HG02610 (cell line): ENCODE measurements around the gene NEO1.

Experiments
- ATAC-seq: cut with Tn5 transposase; IDR thresholded peaks from one replicate; pipeline ENCODE4 v1.9.1; 2021; ENCODE audit warnings: mild to moderate bottlenecking, moderate library complexity; ENCODE audit not compliant: unreplicated experiment

The NEO1 gene

GRCh38 chr15:73246439-73246838 is 194.2 kb downstream of the NEO1 start:
- ATAC-seq = no peak

- ATAC-seq = no peak
Measured at GRCh38 chr15:73246898-73247297, 194.6 kb downstream of the NEO1 start.

- no peak for ATAC-seq
Measured at GRCh38 chr15:73247331-73247730, 195.1 kb downstream of the NEO1 start.

GRCh38 chr15:73249499-73249898 is 197.2 kb downstream of the NEO1 start:
- no peak for ATAC-seq

- no peak for ATAC-seq
Measured at GRCh38 chr15:73254598-73254997, 202.3 kb downstream of the NEO1 start.

- no peak for ATAC-seq
Measured at GRCh38 chr15:73258271-73259108, 206.2 kb downstream of the NEO1 start.

GRCh38 chr15:73264881-73265280 is 212.6 kb downstream of the NEO1 start:
- ATAC-seq = no peak

- ATAC-seq = no peak
Measured at GRCh38 chr15:73265536-73266153, 213.4 kb downstream of the NEO1 start.

- ATAC-seq = no peak
Measured at GRCh38 chr15:73268457-73268856, 216.2 kb downstream of the NEO1 start.

GRCh38 chr15:73270366-73271097 is 218.3 kb downstream of the NEO1 start:
- no peak for ATAC-seq

GRCh38 chr15:73273181-73274002 is 221.1 kb downstream of the NEO1 start:
- no peak for ATAC-seq

- ATAC-seq = no peak
Measured at GRCh38 chr15:73275862-73276261, 223.6 kb downstream of the NEO1 start.

- no peak for ATAC-seq
Measured at GRCh38 chr15:73282567-73283365, 230.5 kb downstream of the NEO1 start.

GRCh38 chr15:73283366-73283962 is 231.2 kb downstream of the NEO1 start:
- ATAC-seq = no peak

GRCh38 chr15:73284090-73284716 is 231.9 kb downstream of the NEO1 start:
- ATAC-seq = no peak

GRCh38 chr15:73286311-73286710 is 234.0 kb downstream of the NEO1 start:
- ATAC-seq = no peak

GRCh38 chr15:73287019-73287418 is 234.8 kb downstream of the NEO1 start:
- no peak for ATAC-seq

- ATAC-seq = no peak
Measured at GRCh38 chr15:73291441-73291840, 239.2 kb downstream of the NEO1 start.

- ATAC-seq = no peak
Measured at GRCh38 chr15:73293773-73294172, 241.5 kb downstream of the NEO1 start.
